Measurements from ENCODE around the gene KHDC4. TPM values are rescaled to one million over a fixed set of nuclear protein-coding genes. Genes with fewer than 3 reads are reported as not detected.
A peak's percentile ranks its signal among the peaks of the same experiment; 100 is the strongest.

The KHDC4 gene
- total and polyA plus RNA-seq, 2 donors (not counting 1 experiment from before 2014, with no cell fraction given): 24.6 to 25.4 TPM

DNA sequence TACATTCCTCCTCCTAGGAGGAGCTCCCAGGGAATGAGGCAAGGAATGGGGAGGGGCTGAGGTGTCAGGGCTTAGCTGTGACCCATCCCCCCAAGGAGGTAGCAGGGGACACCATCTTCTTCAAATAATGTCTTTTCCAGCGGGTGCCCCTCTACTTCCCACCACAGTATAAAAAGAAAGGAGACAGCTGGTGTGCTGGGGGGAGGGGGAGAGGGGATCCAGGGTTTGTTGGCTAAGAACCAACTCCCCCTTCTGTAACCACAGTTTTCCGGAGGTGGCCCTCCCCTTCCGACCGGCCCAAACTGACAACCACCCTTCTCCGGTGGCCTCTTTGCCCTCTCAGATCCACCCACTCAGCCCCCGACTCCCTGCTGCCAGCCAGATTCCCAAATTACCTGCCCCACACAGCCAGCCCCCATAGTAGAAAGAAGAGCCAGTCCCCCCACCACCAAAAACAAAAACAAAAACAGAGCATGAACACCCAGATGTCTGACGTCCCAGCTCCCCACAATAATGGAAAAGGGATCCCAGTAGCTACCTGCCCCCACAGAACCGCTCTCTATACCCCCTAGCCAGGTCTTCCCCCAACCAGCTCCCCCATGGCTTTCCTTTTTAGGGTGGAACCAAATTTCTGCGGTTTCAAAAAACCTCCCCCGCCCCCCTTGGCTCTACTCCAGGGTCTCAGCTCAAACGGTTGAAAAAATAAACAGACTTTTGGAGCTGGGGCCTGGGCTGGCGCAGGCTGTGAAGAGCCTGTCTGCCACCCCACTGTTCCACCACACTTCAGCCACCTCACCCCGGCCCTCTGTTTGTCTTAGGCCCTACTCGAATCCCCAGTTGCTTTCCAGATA is 42.1 kb upstream of the KHDC4 start:
- Histone ChIP-seq H3K9me3 (ENCODE audit: control insufficient read depth, insufficient read depth, low read depth, low read length) (no peaks in the 10 kb centered on the region), H3K4me2 (ENCODE audit: extremely low read depth, insufficient read depth, low read length) (peak overlapping the region; percentile 93), H3K4me3 (replicated peaks in 1 of 4; ENCODE audit: control extremely low read depth in 1 of 4, insufficient read depth in 1 of 4, low read depth in 3 of 4, low read length in 4 of 4) (peak overlapping the region; percentile 67 to 90 (median 80)), H3K36me3 (ENCODE audit: control insufficient read depth, insufficient read depth, low read length) (peaks cover 1% of the 10 kb centered on the region), H3K4me1 (ENCODE audit: control insufficient read depth, extremely low read depth, insufficient read depth, low read length) (peaks cover 30% of the 10 kb centered on the region), H4K20me1 (ENCODE audit: control insufficient read depth, extremely low read depth, insufficient read depth, low read length) (no peaks in the 10 kb centered on the region), H2AFZ (ENCODE audit: low read length) (no peak overlapping the region), H3K27me3 (ENCODE audit: control insufficient read depth, insufficient read depth, low read length) (no peaks in the 10 kb centered on the region), H3K9ac (ENCODE audit: insufficient read depth, low read length) (peak overlapping the region; percentile 76), H3K27ac (ENCODE audit: insufficient read depth, low read length) (peak overlapping the region; percentile 87), H3K79me2 (ENCODE audit: control insufficient read depth, insufficient read depth, low read length) (peaks cover 90% of the 10 kb centered on the region)
- TF ChIP-seq, protein P1, sequence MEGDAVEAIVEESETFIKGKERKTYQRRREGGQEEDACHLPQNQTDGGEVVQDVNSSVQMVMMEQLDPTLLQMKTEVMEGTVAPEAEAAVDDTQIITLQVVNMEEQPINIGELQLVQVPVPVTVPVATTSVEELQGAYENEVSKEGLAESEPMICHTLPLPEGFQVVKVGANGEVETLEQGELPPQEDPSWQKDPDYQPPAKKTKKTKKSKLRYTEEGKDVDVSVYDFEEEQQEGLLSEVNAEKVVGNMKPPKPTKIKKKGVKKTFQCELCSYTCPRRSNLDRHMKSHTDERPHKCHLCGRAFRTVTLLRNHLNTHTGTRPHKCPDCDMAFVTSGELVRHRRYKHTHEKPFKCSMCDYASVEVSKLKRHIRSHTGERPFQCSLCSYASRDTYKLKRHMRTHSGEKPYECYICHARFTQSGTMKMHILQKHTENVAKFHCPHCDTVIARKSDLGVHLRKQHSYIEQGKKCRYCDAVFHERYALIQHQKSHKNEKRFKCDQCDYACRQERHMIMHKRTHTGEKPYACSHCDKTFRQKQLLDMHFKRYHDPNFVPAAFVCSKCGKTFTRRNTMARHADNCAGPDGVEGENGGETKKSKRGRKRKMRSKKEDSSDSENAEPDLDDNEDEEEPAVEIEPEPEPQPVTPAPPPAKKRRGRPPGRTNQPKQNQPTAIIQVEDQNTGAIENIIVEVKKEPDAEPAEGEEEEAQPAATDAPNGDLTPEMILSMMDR (conservative IDR thresholded peaks at IDR 0.05 in 1 of 2, IDR thresholded peaks at IDR 0.05 in 1 of 2; ENCODE audit: low read depth in 1 of 2, low read length in 2 of 2): no peak
- no peak for TF ChIP-seq EZH2 (IDR thresholded peaks at IDR 0.05; ENCODE audit: low read length, missing control alignments)
- peak; percentile 73 to 89 for DNase-seq (ENCODE audit: low read depth in 2 of 2)

DNA sequence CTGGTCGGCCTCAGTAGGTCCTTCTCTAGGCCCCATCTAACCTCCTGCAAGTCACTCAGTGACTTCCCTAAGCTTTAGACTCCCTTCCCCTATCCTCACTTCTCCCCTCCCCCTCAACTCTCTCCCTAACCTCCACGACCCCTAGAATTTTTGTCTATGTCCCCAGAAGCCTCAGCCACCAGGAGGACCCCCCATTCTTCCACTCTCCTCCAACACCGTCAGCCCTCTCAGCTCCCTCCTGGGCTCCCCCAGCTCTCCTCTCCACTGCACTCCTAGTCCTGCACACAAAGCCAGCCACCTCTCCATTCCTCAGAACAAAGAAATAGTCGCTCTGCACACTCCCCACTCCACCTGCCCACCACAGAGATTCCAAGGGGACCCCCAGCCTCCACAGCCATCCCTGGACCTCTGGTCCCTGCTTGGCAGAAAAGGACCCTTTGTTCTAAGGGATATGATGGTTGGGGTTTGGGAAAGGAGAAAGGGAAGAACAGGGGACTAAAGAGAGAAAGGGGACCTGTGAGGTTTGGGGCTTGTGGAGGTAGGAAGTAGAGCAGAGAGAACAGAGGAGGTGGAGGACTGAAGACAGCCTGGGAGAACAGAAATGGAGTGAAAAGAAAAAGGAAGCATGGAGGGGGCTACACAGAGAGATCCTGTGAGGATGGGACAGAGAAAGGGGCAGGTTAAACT is 41.3 kb upstream of the KHDC4 start:
- no peak for TF ChIP-seq EZH2 (IDR thresholded peaks at IDR 0.05; ENCODE audit: low read length, missing control alignments)
- TF ChIP-seq, protein P1 (conservative IDR thresholded peaks at IDR 0.05 in 1 of 2, IDR thresholded peaks at IDR 0.05 in 1 of 2; ENCODE audit: low read depth in 1 of 2, low read length in 2 of 2): no peak
- no peaks in the 10 kb centered on the region for H4K20me1 ChIP-seq (ENCODE audit: control insufficient read depth, extremely low read depth, insufficient read depth, low read length)

More for the DNA sequence above, 41.3 kb upstream of the KHDC4 start:
- H3K9ac ChIP-seq (ENCODE audit: insufficient read depth, low read length): no peak overlapping the region
- H3K27ac ChIP-seq (ENCODE audit: insufficient read depth, low read length): peak overlapping the region; percentile 35
- no peak for DNase-seq (ENCODE audit: low read depth in 2 of 2)
- peak overlapping the region; percentile 67 to 90 (median 80) for H3K4me3 ChIP-seq (replicated peaks in 1 of 4; ENCODE audit: control extremely low read depth in 1 of 4, insufficient read depth in 1 of 4, low read depth in 3 of 4, low read length in 4 of 4)
- H3K79me2 ChIP-seq (ENCODE audit: control insufficient read depth, insufficient read depth, low read length): peaks cover 92% of the 10 kb centered on the region
- H3K4me2 ChIP-seq (ENCODE audit: extremely low read depth, insufficient read depth, low read length): peak overlapping the region; percentile 78
- H3K27me3 ChIP-seq (ENCODE audit: control insufficient read depth, insufficient read depth, low read length): no peaks in the 10 kb centered on the region
- no peak overlapping the region for H2AFZ ChIP-seq (ENCODE audit: low read length)
- H3K4me1 ChIP-seq (ENCODE audit: control insufficient read depth, extremely low read depth, insufficient read depth, low read length): peaks cover 28% of the 10 kb centered on the region
- H3K36me3 ChIP-seq (ENCODE audit: control insufficient read depth, insufficient read depth, low read length): peaks cover 1% of the 10 kb centered on the region
- H3K9me3 ChIP-seq (ENCODE audit: control insufficient read depth, insufficient read depth, low read depth, low read length): no peaks in the 10 kb centered on the region
